D721Med (cell line): ENCODE measurements around the gene SGTB.

Experiments
- DNase-seq: peaks from one replicate; pipeline ENCODE4 v3.0.0; 2011; ENCODE audit warnings: low spot score; ENCODE audit not compliant: insufficient read length
- FAIRE-seq: peaks from 2 replicates; lab custom pipeline; 2011; peaks lifted over from hg19 to GRCh38; lab: Jason Lieb, UNC
- TF ChIP-seq, protein P1 (sequence below): IDR thresholded peaks from 2 replicates; pipeline ENCODE4 v1.5.1; 2012; ENCODE audit warnings: mild to moderate bottlenecking, control low read depth; ENCODE audit not compliant: insufficient read depth; ENCODE audit errors: missing control alignments

Gene SGTB

DNA sequence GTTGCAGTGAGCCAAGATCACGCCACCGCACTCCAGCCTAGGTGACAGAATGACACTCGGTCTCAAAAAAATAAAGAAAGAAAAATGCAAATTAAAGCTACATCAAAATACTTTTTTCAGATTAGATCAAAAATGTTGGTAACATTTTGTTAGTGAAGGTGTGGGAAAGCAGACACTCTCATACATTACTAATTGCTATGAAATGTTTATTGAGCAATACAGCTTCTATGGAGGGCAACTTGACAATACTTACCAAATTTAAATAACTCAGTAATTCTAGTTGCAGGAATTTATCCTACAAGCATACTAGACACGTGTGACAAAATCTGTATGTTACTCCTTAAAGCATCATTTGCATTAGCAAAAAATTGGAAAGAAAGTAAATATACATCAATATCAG, 101.9 kb downstream of the SGTB start:
- TF ChIP-seq, protein P1, sequence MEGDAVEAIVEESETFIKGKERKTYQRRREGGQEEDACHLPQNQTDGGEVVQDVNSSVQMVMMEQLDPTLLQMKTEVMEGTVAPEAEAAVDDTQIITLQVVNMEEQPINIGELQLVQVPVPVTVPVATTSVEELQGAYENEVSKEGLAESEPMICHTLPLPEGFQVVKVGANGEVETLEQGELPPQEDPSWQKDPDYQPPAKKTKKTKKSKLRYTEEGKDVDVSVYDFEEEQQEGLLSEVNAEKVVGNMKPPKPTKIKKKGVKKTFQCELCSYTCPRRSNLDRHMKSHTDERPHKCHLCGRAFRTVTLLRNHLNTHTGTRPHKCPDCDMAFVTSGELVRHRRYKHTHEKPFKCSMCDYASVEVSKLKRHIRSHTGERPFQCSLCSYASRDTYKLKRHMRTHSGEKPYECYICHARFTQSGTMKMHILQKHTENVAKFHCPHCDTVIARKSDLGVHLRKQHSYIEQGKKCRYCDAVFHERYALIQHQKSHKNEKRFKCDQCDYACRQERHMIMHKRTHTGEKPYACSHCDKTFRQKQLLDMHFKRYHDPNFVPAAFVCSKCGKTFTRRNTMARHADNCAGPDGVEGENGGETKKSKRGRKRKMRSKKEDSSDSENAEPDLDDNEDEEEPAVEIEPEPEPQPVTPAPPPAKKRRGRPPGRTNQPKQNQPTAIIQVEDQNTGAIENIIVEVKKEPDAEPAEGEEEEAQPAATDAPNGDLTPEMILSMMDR = no peak

More for the DNA sequence above, 101.9 kb downstream of the SGTB start:
- no peak for FAIRE-seq
- no peak for DNase-seq
